ENCODE data around the gene LIPC. TPM values are rescaled to one million over a fixed set of nuclear protein-coding genes. Genes with fewer than 3 reads are reported as not detected.

Gene LIPC
- total and polyA plus RNA-seq, 12 donors, result 0.22 to 1.3 (median 0.42) TPM; not detected in 1

GRCh38 chr15:58517682-58518525 is 86.1 kb downstream of the LIPC start:
- H3K27ac ChIP-seq, result peak overlapping the region in 3 of 10 donors; percentile 5 to 81 (median 6)
- intact Hi-C loops (cut with DNase I), result loop anchor here in 1 of 10 donors (10.0 kb wide), 1 partner anchor 73 kb away; no protein-coding TSS in a partner anchor
- H3K4me1 ChIP-seq, result peaks cover 0 to 68% (median 28%) of the 10 kb centered on the region in 9 donors
- H3K4me3 ChIP-seq, result no peak overlapping the region
- 79 to 81% methylated on average over 9 of the region's 9 CpGs for WGBS, 2 donors
- DNase-seq (no peak), ATAC-seq (peak in 2 of 8 donors; percentile 10 to 17)
- no peaks in the 10 kb centered on the region for H3K27me3 ChIP-seq
- H3K36me3 ChIP-seq, result no peaks in the 10 kb centered on the region
- peaks cover 0 to 9% (median 0%) of the 10 kb centered on the region in 11 donors for H3K9me3 ChIP-seq
- no peak for TF ChIP-seq CTCF (IDR thresholded peaks at IDR 0.05)

GRCh38 chr15:58518626-58519025 is 86.8 kb downstream of the LIPC start:
- H3K4me3 ChIP-seq, result no peak overlapping the region
- ATAC-seq (no peak), DNase-seq (no peak)
- WGBS, 2 donors, result 68 to 73% methylated on average over 7 of the region's 8 CpGs
- TF ChIP-seq CTCF (IDR thresholded peaks at IDR 0.05), result no peak
- peak overlapping the region in 1 of 10 donors; percentile 81 for H3K27ac ChIP-seq
- H3K4me1 ChIP-seq, result peaks cover 0 to 75% (median 35%) of the 10 kb centered on the region in 9 donors
- H3K9me3 ChIP-seq, result peaks cover 0 to 9% (median 0%) of the 10 kb centered on the region in 11 donors
- no peaks in the 10 kb centered on the region for H3K36me3 ChIP-seq
- no peaks in the 10 kb centered on the region for H3K27me3 ChIP-seq
- intact Hi-C loops (cut with DNase I), result loop anchor here in 1 of 10 donors (10.0 kb wide), 1 partner anchor 74 kb away; no protein-coding TSS in a partner anchor

- Histone ChIP-seq H3K27me3 (no peaks in the 10 kb centered on the region), H3K36me3 (no peaks in the 10 kb centered on the region), H3K9me3 (peaks cover 0 to 6% (median 0%) of the 10 kb centered on the region in 11 donors), H3K4me3 (no peak overlapping the region), H3K27ac (no peak overlapping the region), H3K4me1 (peaks cover 0 to 84% (median 36%) of the 10 kb centered on the region in 9 donors)
- intact Hi-C loops (cut with DNase I), result loop anchor here in 1 of 10 donors (10.0 kb wide), 1 partner anchor 75 kb away; no protein-coding TSS in a partner anchor
- TF ChIP-seq CTCF (IDR thresholded peaks at IDR 0.05), result no peak
- ATAC-seq, result no peak
- DNase-seq, result no peak
- WGBS, 2 donors, result 56 to 58% methylated on average over 5 of the region's 5 CpGs
Measured at GRCh38 chr15:58519516-58519915, 87.7 kb downstream of the LIPC start.

- intact Hi-C loops (cut with DNase I), result loop anchor here in 2 of 10 donors (10.0 kb wide), 2 partner anchors 76 to 276 kb away; no protein-coding TSS in a partner anchor
- Histone ChIP-seq H3K4me1 (peaks cover 0 to 93% (median 37%) of the 10 kb centered on the region in 9 donors), H3K27me3 (no peaks in the 10 kb centered on the region), H3K9me3 (no peaks in the 10 kb centered on the region), H3K36me3 (no peaks in the 10 kb centered on the region), H3K27ac (peak overlapping the region in 5 of 10 donors; percentile 11 to 72 (median 56)), H3K4me3 (no peak overlapping the region)
- TF ChIP-seq CTCF (IDR thresholded peaks at IDR 0.05), result no peak
- 57 to 65% methylated on average over 9 of the region's 9 CpGs for WGBS, 2 donors
- ATAC-seq (peak in 3 of 8 donors; percentile 10 to 35 (median 21)), DNase-seq (no peak)
Measured at GRCh38 chr15:58520464-58520863, 88.7 kb downstream of the LIPC start.

Measured in heart right ventricle (tissue), 16 donors.